ENCODE measurements around the gene NAP1L5.

DNA sequence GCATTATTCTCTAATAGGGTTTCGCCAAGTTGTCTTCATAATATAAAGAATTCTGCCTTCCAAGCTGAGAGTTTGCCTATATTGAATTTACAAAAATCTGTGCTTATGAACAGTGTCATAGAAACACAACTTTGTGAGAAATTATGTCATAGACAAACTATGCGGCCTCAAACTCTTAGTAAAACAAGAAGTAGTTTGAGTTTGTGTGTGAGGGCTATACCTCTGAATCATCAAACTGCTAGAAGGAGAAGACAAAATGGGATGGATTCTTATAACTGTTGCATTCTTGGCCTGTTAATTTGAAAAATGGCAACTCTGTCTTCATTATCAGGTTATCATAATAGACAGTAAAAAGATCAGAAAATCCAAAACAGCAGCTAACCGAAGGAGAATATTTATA is 46.1 kb upstream of the NAP1L5 start:
- TF ChIP-seq CTCF (IDR thresholded peaks at IDR 0.05) (no peak), EP300 (IDR thresholded peaks at IDR 0.05) (no peak)

All from stomach (tissue), 4 donors.